Transverse colon (tissue), 4 donors: ENCODE measurements around the gene NUMA1. TPM values are rescaled to one million over a fixed set of nuclear protein-coding genes. Genes with fewer than 3 reads are reported as not detected.

Source experiments
- DNase-seq: peaks from one replicate; pipeline ENCODE4 v3.0.0-alpha.2; 2019
- H3K27ac ChIP-seq, 4 donors: fragments of 200-600 bp; sonication (generic); 2 replicates each; pipeline ENCODE4 v1.5.1; 2016 to 2018; ENCODE audit warnings: inconsistent platforms in 4 of 4
- H3K27me3 ChIP-seq: fragments of 200-600 bp; sonication (generic); 2 replicates; pipeline ENCODE4 v1.5.1; 2017; ENCODE audit warnings: inconsistent platforms
- H3K36me3 ChIP-seq, 4 donors: fragments of 200-600 bp; sonication (generic); 2 replicates each; pipeline ENCODE4 v1.5.1; 2017 to 2019; ENCODE audit warnings: inconsistent platforms in 4 of 4
- H3K4me1 ChIP-seq, 4 donors: fragments of 200-600 bp; sonication (generic); 2 replicates each; pipeline ENCODE4 v1.5.1; 2017 to 2020; ENCODE audit warnings: inconsistent platforms in 4 of 4
- H3K4me3 ChIP-seq, 4 donors: fragments of 200-600 bp; sonication (generic); 1 replicate in 1 of 4; 2 replicates in 3 of 4; pipeline versions ENCODE4 v1.5.1 to v1.6.1; 2017 to 2019; ENCODE audit warnings: inconsistent platforms in 4 of 4
- H3K9me3 ChIP-seq, 2 donors: fragments of 200-600 bp; sonication (generic); 2 replicates each; pipeline ENCODE4 v1.5.1; 2017 to 2019; ENCODE audit warnings: inconsistent platforms in 2 of 2
- EP300 ChIP-seq: sonication (generic); formaldehyde crosslinking; IDR thresholded peaks from one replicate; pipeline ENCODE4 v1.6.1; 2017; ENCODE audit warnings: antibody characterized with exemption, low read depth
- POLR2A ChIP-seq: fragments of 450-650 bp; IDR thresholded peaks from one replicate; pipeline ENCODE4 v1.6.1; 2016; ENCODE audit warnings: antibody characterized with exemption, mild to moderate bottlenecking, moderate library complexity
- POLR2AphosphoS5 ChIP-seq, 3 donors: sonication (generic); formaldehyde crosslinking; IDR thresholded peaks; one replicate each; pipeline ENCODE4 v1.6.1; 2016; ENCODE audit warnings: antibody characterized with exemption in 3 of 3
- WGBS, 2 donors: methylation state at CpG; one replicate each; pipeline ENCODE4 v1.1.5; 2018; ENCODE audit warnings: low coverage in 1 of 2; 5-methylcytosine and 5-hydroxymethylcytosine counted together
- in situ Hi-C, 4 donors: fragments of 200-750 bp; cut with MboI; loops; one replicate each; pipeline versions ENCODE4 v1.15.0 to v1.15.1; 2017; ENCODE audit warnings: low sequenced_read_pairs in 3 of 4, low pct_ligation_motif_present in 1 of 4, low pct_unique_long_range_greater_than_20kb in 1 of 4
- intact Hi-C: fragments of 100-400 bp; cut with DNase I; formaldehyde crosslinking; loops from one replicate; pipeline ENCODE4 v1.15.1; 2023; ENCODE audit warnings: low total_unique reads
- total RNA-seq, 4 donors: library from RNA; depleted of rRNA; stranded (reverse); fragments of >200 nt; gene quantifications; one replicate each; pipeline ENCODE4 v1.1.0, GENCODE V29; 2016
- TF ChIP-seq, protein P1 (sequence below), 5 experiments: fragments of 200-600 bp in 3 of 5; fragments of 450-650 bp in 2 of 5; sonication (generic) in 3 of 5; IDR thresholded peaks; 1 replicate in 2 of 5; 2 replicates in 3 of 5; pipeline ENCODE4 v1.5.1; 2016 to 2017; ENCODE audit warnings: antibody characterized with exemption in 5 of 5, inconsistent platforms in 3 of 5, mild to moderate bottlenecking in 2 of 5, moderate library complexity in 1 of 5

NUMA1 gene
- total RNA-seq, 4 donors from 2014 or later = 323 to 520 (median 419) TPM

DNA sequence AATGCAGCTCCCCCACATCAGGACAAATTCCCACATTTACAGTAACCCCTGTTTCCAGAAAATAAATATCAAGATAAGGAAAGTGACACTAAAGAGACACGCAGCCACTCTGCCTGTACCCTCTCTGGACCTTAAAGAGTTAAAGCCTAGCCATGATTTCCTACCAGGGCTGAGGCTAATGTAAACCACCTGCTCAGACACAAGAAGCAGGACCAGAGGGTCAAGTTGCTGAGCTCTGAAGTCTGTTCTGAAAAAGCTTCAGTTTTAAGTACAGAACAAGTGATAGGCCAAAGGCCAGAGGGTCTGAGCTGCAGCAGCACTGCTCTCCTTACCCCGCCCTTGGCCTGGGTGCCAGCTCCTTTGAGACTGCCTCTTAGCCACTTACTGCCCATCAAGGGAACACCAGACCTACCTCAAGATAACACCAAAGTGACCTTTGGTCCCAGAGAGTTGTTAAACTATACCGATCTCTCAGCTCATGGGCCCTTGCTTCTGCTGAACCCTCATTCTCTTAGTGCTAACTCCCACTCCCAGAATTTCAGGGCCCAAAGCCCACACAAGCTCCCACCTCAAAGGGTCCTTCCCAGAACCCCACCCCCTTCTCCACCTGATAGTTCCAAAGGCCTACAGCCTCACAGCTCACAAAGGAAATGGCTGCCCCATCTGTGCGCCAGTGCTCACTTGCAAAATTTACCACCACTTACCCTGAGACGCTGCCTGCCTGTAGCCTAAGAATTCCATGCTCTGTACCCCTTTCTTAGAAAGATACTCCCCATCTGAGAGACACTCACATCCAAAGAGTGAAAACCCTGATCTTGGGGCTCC, 41.1 kb downstream of the NUMA1 start:
- peaks cover 0 to 18% (median 7%) of the 10 kb centered on the region in 4 donors for H3K36me3 ChIP-seq
- in situ Hi-C loops (loop anchor here in 1 of 4 donors (5.0 kb wide), 1 partner anchor 38 kb away; no protein-coding TSS in a partner anchor), intact Hi-C loops (no loop called here)
- no peak for TF ChIP-seq POLR2A
- TF ChIP-seq POLR2AphosphoS5 (IDR thresholded peaks at IDR 0.05) = peak in 2 of 3 donors; percentile 39 to 40
- H3K4me3 ChIP-seq = peak overlapping the region; percentile 40 to 61 (median 49)
- WGBS, 2 donors = 25% methylated on average over 2 to 5 of the region's 5 CpGs
- H3K27me3 ChIP-seq = no peaks in the 10 kb centered on the region
- DNase-seq = peak; percentile 83
- peak overlapping the region; percentile 90 to 97 (median 94) for H3K27ac ChIP-seq
- H3K9me3 ChIP-seq = no peaks in the 10 kb centered on the region
- peaks cover 31 to 68% (median 53%) of the 10 kb centered on the region in 4 donors for H3K4me1 ChIP-seq

DNA sequence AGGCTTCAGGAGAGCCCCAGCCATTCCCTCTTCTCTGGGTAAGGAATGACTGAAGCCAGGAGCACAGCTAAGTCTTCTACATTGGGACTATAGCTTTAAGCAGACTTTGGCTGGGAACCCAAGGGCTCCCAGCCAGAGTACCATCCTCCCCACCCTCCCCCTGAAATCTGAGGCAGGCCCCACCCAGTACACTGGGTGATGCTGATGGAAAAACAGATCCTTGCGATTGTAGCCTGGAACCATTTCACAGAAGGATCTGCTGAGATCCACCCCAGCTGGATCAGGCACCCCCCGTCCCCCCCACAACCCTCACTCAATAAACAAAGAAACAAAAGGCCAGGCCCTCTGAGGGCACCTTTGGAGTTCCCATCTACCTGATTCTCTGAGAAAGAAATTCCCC, 41.9 kb downstream of the NUMA1 start:
- peaks cover 0 to 24% (median 10%) of the 10 kb centered on the region in 4 donors for H3K36me3 ChIP-seq
- intact Hi-C loops (no loop called here), in situ Hi-C loops (loop anchor here in 1 of 4 donors (5.0 kb wide), 1 partner anchor 39 kb away; no protein-coding TSS in a partner anchor)
- H3K27ac ChIP-seq = peak overlapping the region; percentile 90 to 97 (median 94)
- H3K4me1 ChIP-seq = peaks cover 30 to 68% (median 56%) of the 10 kb centered on the region in 4 donors
- peak; percentile 61 for DNase-seq
- no peaks in the 10 kb centered on the region for H3K9me3 ChIP-seq
- WGBS, 2 donors = 21% methylated on average over 2 of the region's 2 CpGs; no CpG with 5 or more reads in 1 of the 2 donors
- no peaks in the 10 kb centered on the region for H3K27me3 ChIP-seq
- H3K4me3 ChIP-seq = peak overlapping the region; percentile 40 to 61 (median 49)
- no peak for TF ChIP-seq POLR2A
- peak; percentile 41 to 71 (median 63) for TF ChIP-seq POLR2AphosphoS5 (IDR thresholded peaks at IDR 0.05)
- TF ChIP-seq EP300 = no peak
- TF ChIP-seq, protein P1, sequence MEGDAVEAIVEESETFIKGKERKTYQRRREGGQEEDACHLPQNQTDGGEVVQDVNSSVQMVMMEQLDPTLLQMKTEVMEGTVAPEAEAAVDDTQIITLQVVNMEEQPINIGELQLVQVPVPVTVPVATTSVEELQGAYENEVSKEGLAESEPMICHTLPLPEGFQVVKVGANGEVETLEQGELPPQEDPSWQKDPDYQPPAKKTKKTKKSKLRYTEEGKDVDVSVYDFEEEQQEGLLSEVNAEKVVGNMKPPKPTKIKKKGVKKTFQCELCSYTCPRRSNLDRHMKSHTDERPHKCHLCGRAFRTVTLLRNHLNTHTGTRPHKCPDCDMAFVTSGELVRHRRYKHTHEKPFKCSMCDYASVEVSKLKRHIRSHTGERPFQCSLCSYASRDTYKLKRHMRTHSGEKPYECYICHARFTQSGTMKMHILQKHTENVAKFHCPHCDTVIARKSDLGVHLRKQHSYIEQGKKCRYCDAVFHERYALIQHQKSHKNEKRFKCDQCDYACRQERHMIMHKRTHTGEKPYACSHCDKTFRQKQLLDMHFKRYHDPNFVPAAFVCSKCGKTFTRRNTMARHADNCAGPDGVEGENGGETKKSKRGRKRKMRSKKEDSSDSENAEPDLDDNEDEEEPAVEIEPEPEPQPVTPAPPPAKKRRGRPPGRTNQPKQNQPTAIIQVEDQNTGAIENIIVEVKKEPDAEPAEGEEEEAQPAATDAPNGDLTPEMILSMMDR (IDR thresholded peaks at IDR 0.05) = no peak

DNA sequence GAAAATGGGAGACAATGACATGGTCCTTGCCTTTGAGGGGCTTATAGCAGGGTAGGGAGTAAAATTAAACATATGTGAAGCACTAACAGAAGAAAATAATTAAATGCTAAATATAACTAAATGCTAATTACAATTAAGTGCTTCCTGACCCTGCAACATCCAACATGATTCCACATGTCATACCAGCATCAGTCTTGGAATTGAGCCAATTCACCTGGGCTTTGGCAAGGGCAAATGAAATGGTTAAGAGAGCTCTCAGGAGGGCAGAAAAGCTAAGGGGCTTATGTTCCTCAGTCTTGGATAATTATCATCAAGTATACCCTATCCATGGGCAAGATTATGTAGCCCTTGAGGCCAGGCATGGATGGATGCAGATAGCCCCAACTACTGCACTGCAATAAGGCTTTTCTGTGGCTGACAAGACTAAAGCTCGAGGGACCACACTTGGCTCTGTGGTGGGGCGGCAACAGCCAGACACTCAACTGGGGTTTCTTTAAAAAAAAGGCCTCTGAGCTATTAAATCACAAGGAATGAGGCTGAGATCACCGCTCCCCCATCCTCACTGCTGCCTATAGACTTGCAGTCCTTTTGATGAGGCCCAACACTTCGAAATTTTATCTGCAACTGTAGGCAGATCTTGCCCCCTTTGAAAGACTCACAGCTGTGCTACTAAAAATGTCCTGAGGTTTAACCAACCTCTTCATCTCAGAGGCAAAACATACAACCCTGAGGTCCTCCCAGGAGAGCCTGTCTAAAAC, 42.6 kb downstream of the NUMA1 start:
- DNase-seq = no peak
- no peaks in the 10 kb centered on the region for H3K27me3 ChIP-seq
- in situ Hi-C loops = loop anchor here in 1 of 4 donors (5.0 kb wide), 1 partner anchor 40 kb away; no protein-coding TSS in a partner anchor
- H3K4me1 ChIP-seq = peaks cover 25 to 68% (median 58%) of the 10 kb centered on the region in 4 donors
- peak overlapping the region; percentile 90 to 97 (median 94) for H3K27ac ChIP-seq
- intact Hi-C loops = no loop called here
- peaks cover 0 to 24% (median 12%) of the 10 kb centered on the region in 4 donors for H3K36me3 ChIP-seq
- WGBS, 2 donors = 20 to 55% methylated on average over 1 to 4 of the region's 4 CpGs
- H3K4me3 ChIP-seq = peak overlapping the region in 3 of 4 donors; percentile 40 to 61 (median 44)
- TF ChIP-seq, protein P1 (IDR thresholded peaks at IDR 0.05) = no peak
- TF ChIP-seq POLR2AphosphoS5 (IDR thresholded peaks at IDR 0.05) (no peak), POLR2A (no peak), EP300 (no peak)
- H3K9me3 ChIP-seq = no peaks in the 10 kb centered on the region

DNA sequence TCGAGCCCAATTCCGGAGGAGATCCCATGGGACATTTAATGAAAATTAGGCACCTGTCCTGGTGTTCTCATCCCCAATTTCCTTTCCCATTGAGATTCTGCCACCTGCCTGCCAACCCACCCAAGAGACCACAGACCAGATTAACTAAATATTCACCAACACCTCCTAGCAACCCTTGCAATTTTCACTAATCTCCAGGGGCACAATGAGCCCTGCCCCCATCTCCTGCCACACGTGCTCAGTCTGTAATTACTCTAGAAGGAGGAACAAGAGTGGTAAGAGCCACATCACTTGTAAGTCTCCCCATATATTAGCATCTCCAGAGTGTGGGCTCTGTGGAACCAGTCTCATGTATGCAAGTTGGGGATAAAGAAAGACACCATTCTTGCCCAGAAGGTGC, 43.7 kb downstream of the NUMA1 start:
- TF ChIP-seq POLR2AphosphoS5 (IDR thresholded peaks at IDR 0.05) (no peak), EP300 (no peak)
- TF ChIP-seq, protein P1 (IDR thresholded peaks at IDR 0.05) = no peak
- intact Hi-C loops = no loop called here
- H3K27me3 ChIP-seq = no peaks in the 10 kb centered on the region
- in situ Hi-C loops = loop anchor here in 1 of 4 donors (5.0 kb wide), 1 partner anchor 41 kb away; no protein-coding TSS in a partner anchor
- no peak for DNase-seq
- H3K36me3 ChIP-seq = peaks cover 0 to 24% (median 12%) of the 10 kb centered on the region in 4 donors
- no peak overlapping the region for H3K4me3 ChIP-seq
- no peaks in the 10 kb centered on the region for H3K9me3 ChIP-seq
- no peak overlapping the region for H3K27ac ChIP-seq
- peaks cover 17 to 70% (median 54%) of the 10 kb centered on the region in 4 donors for H3K4me1 ChIP-seq
- 65% methylated on average over 3 of the region's 3 CpGs; no CpG with 5 or more reads in 1 of the 2 donors for WGBS, 2 donors
